Activated T-cell treated with anti-CD3 and anti-CD28 coated beads, Interleukin-2, amount 50 U/mL, for 24 hours (primary cell): ENCODE results near the gene CNOT1.

Experiments used
- DNase-seq: peaks from one replicate; pipeline ENCODE4 v3.0.0-alpha.2; 2020
- H3K27ac Mint-ChIP-seq: 2 replicates; pipeline ENCODE4 v1.8.0; 2020; ENCODE audit warnings: mild to moderate bottlenecking, mixed read lengths
- H3K27me3 Mint-ChIP-seq: 2 replicates; pipeline ENCODE4 v1.8.0; 2020; ENCODE audit warnings: mixed read lengths
- H3K36me3 Mint-ChIP-seq: 2 replicates; pipeline ENCODE4 v1.8.0; 2020; ENCODE audit warnings: low read depth, mixed read lengths
- H3K4me1 Mint-ChIP-seq: 2 replicates; pipeline ENCODE4 v1.8.0; 2020; ENCODE audit warnings: low read depth, mixed read lengths
- H3K4me3 Mint-ChIP-seq: 2 replicates; pipeline ENCODE4 v1.8.0; 2020; ENCODE audit warnings: mild to moderate bottlenecking, moderate library complexity, mixed read lengths
- H3K9me3 Mint-ChIP-seq: 2 replicates; pipeline ENCODE4 v1.8.0; 2020; ENCODE audit warnings: mixed read lengths

Gene CNOT1

GRCh38 chr16:58533751-58534470 lies 95.7 kb downstream of the CNOT1 start:
- H3K4me1 Mint-ChIP-seq, result peaks cover 2% of the 10 kb centered on the region
- H3K9me3 Mint-ChIP-seq, result no peaks in the 10 kb centered on the region
- H3K36me3 Mint-ChIP-seq, result peaks cover 97% of the 10 kb centered on the region
- no peak for DNase-seq
- no peak overlapping the region for H3K4me3 Mint-ChIP-seq
- H3K27ac Mint-ChIP-seq, result no peak overlapping the region
- H3K27me3 Mint-ChIP-seq, result no peaks in the 10 kb centered on the region

GRCh38 chr16:58532414-58532813 lies 97.2 kb downstream of the CNOT1 start:
- Mint-ChIP-seq H3K27ac (peak overlapping the region; percentile 18), H3K4me1 (peaks cover 2% of the 10 kb centered on the region), H3K9me3 (no peaks in the 10 kb centered on the region), H3K36me3 (peaks cover 97% of the 10 kb centered on the region), H3K27me3 (no peaks in the 10 kb centered on the region), H3K4me3 (no peak overlapping the region)
- no peak for DNase-seq

GRCh38 chr16:58530179-58530578 lies 99.4 kb downstream of the CNOT1 start:
- no peak for DNase-seq
- no peaks in the 10 kb centered on the region for H3K9me3 Mint-ChIP-seq
- H3K36me3 Mint-ChIP-seq, result peaks cover 97% of the 10 kb centered on the region
- H3K27me3 Mint-ChIP-seq, result no peaks in the 10 kb centered on the region
- peaks cover 2% of the 10 kb centered on the region for H3K4me1 Mint-ChIP-seq
- H3K4me3 Mint-ChIP-seq, result no peak overlapping the region
- H3K27ac Mint-ChIP-seq, result no peak overlapping the region

- Mint-ChIP-seq H3K36me3 (peaks cover 95% of the 10 kb centered on the region), H3K4me3 (no peak overlapping the region), H3K27ac (peak overlapping the region; percentile 59), H3K9me3 (no peaks in the 10 kb centered on the region), H3K4me1 (peaks cover 42% of the 10 kb centered on the region), H3K27me3 (no peaks in the 10 kb centered on the region)
- DNase-seq, result no peak
These were observed 109.9 kb downstream of the CNOT1 start for GRCh38 chr16:58519707-58520106.

- H3K4me3 Mint-ChIP-seq, result no peak overlapping the region
- H3K9me3 Mint-ChIP-seq, result no peaks in the 10 kb centered on the region
- peak overlapping the region; percentile 79 for H3K27ac Mint-ChIP-seq
- H3K4me1 Mint-ChIP-seq, result peaks cover 44% of the 10 kb centered on the region
- no peaks in the 10 kb centered on the region for H3K27me3 Mint-ChIP-seq
- peaks cover 89% of the 10 kb centered on the region for H3K36me3 Mint-ChIP-seq
- no peak for DNase-seq
These were observed 110.7 kb downstream of the CNOT1 start for GRCh38 chr16:58518980-58519368.

- H3K36me3 Mint-ChIP-seq, result peaks cover 84% of the 10 kb centered on the region
- peaks cover 47% of the 10 kb centered on the region for H3K4me1 Mint-ChIP-seq
- H3K4me3 Mint-ChIP-seq, result no peak overlapping the region
- no peak for DNase-seq
- H3K27me3 Mint-ChIP-seq, result no peaks in the 10 kb centered on the region
- peak overlapping the region; percentile 79 for H3K27ac Mint-ChIP-seq
- H3K9me3 Mint-ChIP-seq, result no peaks in the 10 kb centered on the region
These were observed 111.3 kb downstream of the CNOT1 start for GRCh38 chr16:58518083-58518979.

GRCh38 chr16:58516768-58517107 lies 112.9 kb downstream of the CNOT1 start:
- no peaks in the 10 kb centered on the region for H3K9me3 Mint-ChIP-seq

GRCh38 chr16:58515871-58516767 lies 113.5 kb downstream of the CNOT1 start:
- H3K27me3 Mint-ChIP-seq, result no peaks in the 10 kb centered on the region
- peaks cover 52% of the 10 kb centered on the region for H3K4me1 Mint-ChIP-seq
- H3K4me3 Mint-ChIP-seq, result peak overlapping the region; percentile 93
- no peaks in the 10 kb centered on the region for H3K9me3 Mint-ChIP-seq
- peaks cover 74% of the 10 kb centered on the region for H3K36me3 Mint-ChIP-seq
- peak overlapping the region; percentile 93 for H3K27ac Mint-ChIP-seq
- no peak for DNase-seq

More at GRCh38 chr16:58516768-58517107, 112.9 kb downstream of the CNOT1 start:
- peak overlapping the region; percentile 22 for H3K27ac Mint-ChIP-seq
- H3K4me3 Mint-ChIP-seq, result peak overlapping the region; percentile 93
- peaks cover 52% of the 10 kb centered on the region for H3K4me1 Mint-ChIP-seq
- H3K36me3 Mint-ChIP-seq, result peaks cover 77% of the 10 kb centered on the region
- DNase-seq, result no peak
- no peaks in the 10 kb centered on the region for H3K27me3 Mint-ChIP-seq

- Mint-ChIP-seq H3K4me3 (peak within 1 kb of the TSS; percentile 93), H3K27ac (peak within 1 kb of the TSS; percentile 93), H3K27me3 (no peaks in the 10 kb centered on the region), H3K9me3 (no peaks in the 10 kb centered on the region), H3K4me1 (peaks cover 49% of the 10 kb centered on the region), H3K36me3 (peaks cover 70% of the 10 kb centered on the region)
- DNase-seq, result peak; percentile 89
These were observed 114.3 kb downstream of the CNOT1 start, which contains the start of gene SETD6 for GRCh38 chr16:58515125-58515870. Gene SETD6, plus strand, starts transcription at chr16:58515517. Its CDS starts 21 bp downstream, at chr16:58515538.

GRCh38 chr16:58513874-58514273 lies 115.8 kb downstream of the CNOT1 start:
- H3K9me3 Mint-ChIP-seq, result no peaks in the 10 kb centered on the region
- H3K27me3 Mint-ChIP-seq, result no peaks in the 10 kb centered on the region
- H3K27ac Mint-ChIP-seq, result no peak overlapping the region
- no peak for DNase-seq
- peaks cover 40% of the 10 kb centered on the region for H3K4me1 Mint-ChIP-seq
- H3K4me3 Mint-ChIP-seq, result peak overlapping the region; percentile 9
- peaks cover 59% of the 10 kb centered on the region for H3K36me3 Mint-ChIP-seq

GRCh38 chr16:58511933-58512815 lies 117.5 kb downstream of the CNOT1 start:
- peak; percentile 88 for DNase-seq
- H3K36me3 Mint-ChIP-seq, result peaks cover 42% of the 10 kb centered on the region
- no peak overlapping the region for H3K4me3 Mint-ChIP-seq
- H3K9me3 Mint-ChIP-seq, result no peaks in the 10 kb centered on the region
- H3K27me3 Mint-ChIP-seq, result no peaks in the 10 kb centered on the region
- H3K4me1 Mint-ChIP-seq, result peaks cover 27% of the 10 kb centered on the region
- H3K27ac Mint-ChIP-seq, result peak overlapping the region; percentile 66

- Mint-ChIP-seq H3K9me3 (no peaks in the 10 kb centered on the region), H3K36me3 (peaks cover 30% of the 10 kb centered on the region), H3K27ac (peak overlapping the region; percentile 71), H3K4me3 (no peak overlapping the region), H3K27me3 (no peaks in the 10 kb centered on the region), H3K4me1 (peaks cover 16% of the 10 kb centered on the region)
- peak; percentile 29 for DNase-seq
These were observed 118.6 kb downstream of the CNOT1 start for GRCh38 chr16:58510776-58511628.
